ENCODE data around the gene UBP1. TPM values are rescaled to one million over a fixed set of nuclear protein-coding genes. Genes with fewer than 3 reads are reported as not detected.
"Not testable (repeated sequence)": the region's sequence is repeated elsewhere in the genome, so short reads cannot be mapped to it uniquely, and the experiment has no call there.

UBP1 gene
- total RNA-seq, 1 donor from 2014 or later = 34.4 TPM

DNA sequence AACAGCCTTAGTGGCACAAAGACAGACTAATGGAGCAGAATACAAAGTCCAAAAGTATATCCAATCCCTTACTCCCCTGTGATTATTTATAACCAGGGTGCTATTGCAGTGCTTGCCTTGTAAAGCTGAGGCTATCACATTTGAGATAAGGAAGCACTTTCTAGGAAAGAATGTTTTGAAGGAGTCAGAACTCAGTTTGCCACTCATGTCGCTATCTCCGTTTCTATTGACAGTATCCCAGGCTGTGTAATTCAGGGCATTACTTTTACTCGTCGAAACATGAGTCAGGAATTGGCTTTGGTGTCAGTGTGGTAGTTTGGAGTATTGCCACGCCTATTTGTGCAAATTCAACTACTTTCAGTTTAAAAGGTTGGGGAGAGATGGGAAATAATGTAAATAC, 84.6 kb downstream of the UBP1 start:
- no peak overlapping the region for H3K27ac ChIP-seq (ENCODE audit: low read depth, low read length)

DNA sequence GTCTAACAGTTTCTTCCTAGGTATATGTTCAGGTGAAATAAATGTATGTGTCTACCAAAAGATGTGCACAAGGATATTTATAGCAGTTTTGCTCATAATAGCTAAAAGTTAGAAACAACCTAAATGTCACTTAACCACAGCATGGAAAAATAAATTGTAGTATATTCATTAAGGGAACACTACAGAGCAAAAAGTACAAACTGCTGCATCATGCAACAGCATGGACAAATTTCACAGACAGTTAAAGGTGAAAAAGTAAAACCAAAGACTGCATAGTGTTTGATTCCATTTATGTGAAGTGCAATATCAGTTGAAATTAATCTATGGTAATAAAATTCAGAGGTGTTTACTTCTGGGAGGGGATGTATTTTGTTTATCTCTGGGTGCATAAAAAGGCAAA, 100.4 kb downstream of the UBP1 start:
- Histone ChIP-seq H3K9ac (ENCODE audit: low read depth in 1 of 3, low read length in 3 of 3) (no peak overlapping the region), H3K4me3 (ENCODE audit: low read length in 3 of 3) (no peak overlapping the region), H3K36me3 (ENCODE audit: control insufficient read depth in 3 of 3, insufficient read depth in 3 of 3, low read length in 3 of 3) (no peaks in the 10 kb centered on the region), H3K27ac (ENCODE audit: low read depth, low read length) (no peak overlapping the region), H3K27me3 (ENCODE audit: control insufficient read depth in 3 of 3, insufficient read depth in 3 of 3, low read length in 3 of 3) (no peaks in the 10 kb centered on the region), H3K9me3 (ENCODE audit: control insufficient read depth in 3 of 3, low read length in 3 of 3) (no peaks in the 10 kb centered on the region), H3K4me1 (ENCODE audit: control insufficient read depth in 3 of 3, insufficient read depth in 3 of 3, low read length in 3 of 3) (no peaks in the 10 kb centered on the region)

More for the DNA sequence above, 84.6 kb downstream of the UBP1 start:
- H3K9ac ChIP-seq (ENCODE audit: low read depth in 1 of 3, low read length in 3 of 3) = no peak overlapping the region
- no peaks in the 10 kb centered on the region for H3K27me3 ChIP-seq (ENCODE audit: control insufficient read depth in 3 of 3, insufficient read depth in 3 of 3, low read length in 3 of 3)
- H3K4me1 ChIP-seq (ENCODE audit: control insufficient read depth in 3 of 3, insufficient read depth in 3 of 3, low read length in 3 of 3) = no peaks in the 10 kb centered on the region
- H3K4me3 ChIP-seq (ENCODE audit: low read length in 3 of 3) = peak overlapping the region in 1 of 3 donors; percentile 6
- H3K9me3 ChIP-seq (ENCODE audit: control insufficient read depth in 3 of 3, low read length in 3 of 3) = no peaks in the 10 kb centered on the region
- H3K36me3 ChIP-seq (ENCODE audit: control insufficient read depth in 3 of 3, insufficient read depth in 3 of 3, low read length in 3 of 3) = no peaks in the 10 kb centered on the region

DNA sequence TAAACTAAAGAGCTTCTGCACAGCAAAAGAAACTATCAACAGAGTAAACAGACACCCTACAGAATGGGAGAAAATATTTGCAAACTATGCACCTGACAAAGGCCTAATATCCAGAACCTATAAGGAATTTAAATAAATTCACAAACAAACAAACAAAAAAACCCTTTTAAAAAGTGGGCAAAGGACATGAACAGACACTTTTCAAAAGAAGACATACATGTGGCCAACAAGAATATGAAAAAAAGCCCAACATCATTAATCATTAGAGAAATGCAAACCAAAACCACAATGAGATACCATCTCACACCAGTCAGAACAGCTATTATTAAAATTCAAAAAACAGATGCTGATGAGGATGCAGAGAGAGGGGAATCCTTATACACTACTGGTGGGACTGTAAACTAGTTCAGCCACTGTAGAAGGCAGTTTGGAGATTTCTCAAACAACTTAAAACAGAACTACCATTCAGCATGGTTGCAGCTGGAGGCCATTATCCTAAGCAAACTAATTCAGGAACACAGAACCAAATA, 101.2 kb downstream of the UBP1 start:
- not testable (repeated sequence) for H3K9me3 ChIP-seq (ENCODE audit: control insufficient read depth in 3 of 3, low read length in 3 of 3); H3K27me3 ChIP-seq (ENCODE audit: control insufficient read depth in 3 of 3, insufficient read depth in 3 of 3, low read length in 3 of 3); H3K4me1 ChIP-seq (ENCODE audit: control insufficient read depth in 3 of 3, insufficient read depth in 3 of 3, low read length in 3 of 3); H3K4me3 ChIP-seq (ENCODE audit: low read length in 3 of 3); H3K36me3 ChIP-seq (ENCODE audit: control insufficient read depth in 3 of 3, insufficient read depth in 3 of 3, low read length in 3 of 3); H3K9ac ChIP-seq (ENCODE audit: low read depth in 1 of 3, low read length in 3 of 3); H3K27ac ChIP-seq (ENCODE audit: low read depth, low read length)

Small RNA genes within 50 kb of the gene (small RNA-seq; reads per million reads assigned to genes)
- gene RNU7-110P = not detected

Other genes starting within 250 kb of the UBP1 start
- 2.6 TPM for gene SUSD5, start 221.6 kb downstream of the UBP1 start, total RNA-seq
- 7.8 TPM for gene FBXL2, start 163.0 kb downstream of the UBP1 start, total RNA-seq